Measurements from ENCODE around the gene FSD1.
"Not testable (repeated sequence)": the region's sequence is repeated elsewhere in the genome, so short reads cannot be mapped to it uniquely, and the experiment has no call there.

The FSD1 gene

DNA sequence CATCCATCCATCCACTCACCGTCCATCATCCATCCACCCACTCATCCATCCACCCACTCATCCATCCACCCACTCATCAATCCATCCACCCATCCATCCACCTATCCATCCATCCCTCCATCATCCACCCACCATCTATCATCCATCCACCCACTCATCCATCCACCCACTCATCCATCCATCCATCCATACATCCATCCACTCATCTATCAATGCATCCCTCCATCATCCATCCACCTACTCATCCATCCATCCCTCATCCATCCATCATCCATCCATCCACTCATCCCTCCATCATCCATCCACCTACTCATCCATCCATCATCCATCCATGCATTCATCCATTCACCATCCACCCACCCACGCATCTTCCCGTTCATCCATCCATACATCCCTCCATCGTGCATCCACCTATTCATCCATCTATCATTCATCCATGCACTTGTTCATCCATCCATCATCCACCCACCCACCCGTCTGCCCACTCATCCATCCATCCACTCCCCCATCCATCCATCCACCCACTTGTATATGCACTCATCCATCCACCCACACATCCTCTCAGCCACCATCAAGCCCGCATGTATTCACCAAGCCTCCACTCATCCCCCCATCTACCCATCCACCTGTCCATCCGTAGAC, 30.7 kb downstream of the FSD1 start:
- no peak for DNase-seq (ENCODE audit: low read depth, low spot score)
- H3K4me3 ChIP-seq (ENCODE audit: low read length) = no peak overlapping the region

DNA sequence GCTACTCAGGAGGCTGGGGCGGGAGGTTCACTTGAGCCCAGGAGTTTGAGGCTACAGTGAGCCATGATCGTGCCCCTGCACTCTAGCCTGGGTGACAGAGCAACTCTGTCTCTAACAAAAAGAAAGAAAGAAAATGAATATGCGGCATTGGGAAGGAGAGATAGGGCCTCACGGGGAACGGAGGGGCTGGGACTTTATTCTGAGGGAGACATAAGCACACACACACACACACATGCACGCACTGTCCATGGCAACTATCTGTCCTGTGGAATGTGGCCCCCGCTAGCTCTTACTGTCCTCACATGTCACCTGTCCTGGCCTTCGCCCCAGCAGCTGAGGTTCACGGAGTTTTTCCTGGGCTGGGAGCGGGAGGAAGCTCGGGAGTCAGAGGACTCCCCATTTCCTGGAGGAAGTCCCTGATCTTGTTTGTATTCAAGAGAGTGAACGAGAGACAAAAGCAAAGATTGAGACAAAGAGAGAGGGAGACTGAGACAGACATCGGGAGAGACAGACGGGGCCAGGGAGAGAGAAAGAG, 33.6 kb downstream of the FSD1 start:
- H3K4me3 ChIP-seq (ENCODE audit: low read length) = no peak overlapping the region
- DNase-seq (ENCODE audit: low read depth, low spot score) = no peak

DNA sequence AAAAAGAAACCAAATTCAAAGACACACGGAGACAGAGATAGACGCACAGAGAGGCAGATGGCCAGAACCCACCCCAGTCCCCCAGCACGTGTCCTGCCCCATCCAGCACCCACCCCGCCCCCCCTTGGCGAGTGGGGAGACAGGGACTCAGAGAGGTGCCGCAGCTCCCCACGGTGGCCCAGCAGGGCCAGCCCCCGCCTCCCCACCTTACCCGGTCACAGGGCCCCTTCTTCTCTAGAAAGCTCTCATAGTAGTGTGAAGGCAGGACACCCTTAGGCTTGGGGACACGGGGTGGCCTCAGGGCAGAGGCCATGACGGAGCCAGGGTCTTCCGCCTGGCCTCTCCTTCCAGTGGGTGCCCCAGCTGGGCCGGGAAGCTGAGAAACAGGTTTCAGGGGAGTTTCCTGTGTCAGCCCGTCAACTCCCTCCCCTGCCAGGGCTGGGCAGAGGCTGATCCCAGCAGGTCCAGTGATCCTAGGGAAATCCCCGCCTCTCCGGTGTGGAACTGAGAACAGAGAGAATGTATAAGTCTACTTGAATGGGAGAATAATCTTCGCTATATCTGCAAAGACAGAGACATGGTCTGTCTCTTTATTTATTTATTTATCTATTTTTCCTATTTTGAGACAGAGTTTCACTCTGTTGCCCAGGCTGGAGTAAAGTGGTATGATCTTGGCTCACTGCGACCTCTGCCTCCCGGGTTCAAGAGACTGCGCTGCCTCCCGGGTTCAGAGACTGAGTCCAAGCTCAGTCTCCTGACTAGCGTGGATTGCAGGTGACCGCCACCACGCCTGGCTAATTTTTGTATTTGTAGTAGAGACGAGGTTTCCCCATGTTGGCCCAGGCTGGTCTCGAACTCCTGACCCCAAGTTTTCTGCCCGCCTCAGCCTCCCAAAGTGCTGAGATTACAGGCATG, 34.3 kb downstream of the FSD1 start, which contains the start of gene STAP2:
TSS of gene STAP2 (minus strand) at position 387 of the 915 bp plus-strand sequence. CDS start at position 313, 74 bp downstream.
- no peak for DNase-seq (ENCODE audit: low read depth, low spot score)
- H3K4me3 ChIP-seq (ENCODE audit: low read length) = no peak within 1 kb of the TSS

- peak overlapping the region; percentile 86 for H3K4me3 ChIP-seq (ENCODE audit: low read length)
- DNase-seq (ENCODE audit: low read depth, low spot score) = no peak
These were observed 37.9 kb downstream of the FSD1 start for GRCh38 chr19:4342314-4342614.

DNA sequence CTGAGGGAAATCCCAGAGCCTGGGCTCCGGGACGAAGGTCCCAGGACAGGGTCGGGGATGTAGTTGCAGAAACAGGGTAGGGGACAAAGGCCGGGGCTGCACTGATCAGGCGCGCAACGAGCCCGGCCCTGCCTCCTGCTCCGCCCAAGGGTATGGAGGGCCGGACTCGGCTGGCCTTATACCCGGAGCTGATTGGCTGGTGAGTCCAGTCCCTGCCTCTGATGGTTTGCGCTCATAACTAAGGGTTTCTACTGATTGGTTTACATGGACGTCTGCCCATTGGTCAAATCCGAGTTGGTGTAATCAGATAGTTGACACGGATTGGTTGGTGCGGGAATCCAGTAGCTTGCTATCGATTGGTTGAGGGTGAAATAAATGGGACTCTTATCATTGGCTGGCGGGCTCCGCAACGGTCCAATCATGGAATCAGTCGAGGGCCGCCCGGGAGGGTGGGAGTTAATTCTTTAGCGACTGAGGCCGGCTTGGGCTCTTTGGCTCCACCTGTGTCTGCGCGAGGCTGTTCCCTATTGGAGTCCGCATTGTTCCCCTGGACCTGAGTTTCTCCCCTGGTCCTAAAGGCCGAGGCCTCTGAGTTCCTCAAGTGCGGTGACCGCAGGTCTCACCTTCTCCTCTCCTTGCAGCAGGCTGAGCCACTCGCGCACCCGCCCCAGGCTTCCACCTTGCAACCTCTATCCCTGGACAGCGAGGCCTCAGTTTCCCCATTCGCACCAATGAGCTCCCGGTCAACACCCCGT, 38.4 kb downstream of the FSD1 start:
- peak; percentile 100 for DNase-seq (ENCODE audit: low read depth, low spot score)

GRCh38 chr19:4343370-4344307, 39.2 kb downstream of the FSD1 start, which contains the start of gene MPND:
Gene MPND (plus strand): TSS chr19:4343562. CDS start chr19:4343594, 32 bp downstream.
- peak within 1 kb of the TSS; percentile 86 for H3K4me3 ChIP-seq (ENCODE audit: low read length)
- DNase-seq (ENCODE audit: low read depth, low spot score) = peak; percentile 69

More for the DNA sequence above, 38.4 kb downstream of the FSD1 start:
- H3K4me3 ChIP-seq (ENCODE audit: low read length) = peak overlapping the region; percentile 86

GRCh38 chr19:4345342-4346019, 41.1 kb downstream of the FSD1 start:
- no peak for DNase-seq (ENCODE audit: low read depth, low spot score)
- no peak overlapping the region for H3K4me3 ChIP-seq (ENCODE audit: low read length)

- no peak for DNase-seq (ENCODE audit: low read depth, low spot score)
- H3K4me3 ChIP-seq (ENCODE audit: low read length) = no peak overlapping the region
These were observed 41.6 kb downstream of the FSD1 start for GRCh38 chr19:4346020-4346383.

DNA sequence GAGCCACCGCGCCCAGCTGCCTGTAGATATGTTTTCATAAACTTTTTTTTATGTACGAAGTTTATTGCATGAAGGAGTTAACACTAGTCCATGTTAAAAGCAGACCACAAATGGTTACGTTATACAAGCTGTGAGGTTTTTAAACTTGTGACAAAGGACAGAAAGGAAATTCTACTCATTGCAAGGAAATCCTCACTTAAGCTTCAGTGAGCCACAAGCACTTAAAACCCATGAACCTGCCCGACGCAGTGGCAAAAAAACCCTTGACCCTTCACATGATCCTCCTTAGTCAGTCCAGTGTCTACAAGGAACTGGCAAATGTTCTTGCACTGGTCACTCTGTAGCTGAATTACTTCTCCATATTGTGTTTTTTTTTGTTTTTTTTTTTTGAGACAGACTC, 43.1 kb downstream of the FSD1 start:
- no peak overlapping the region for H3K4me3 ChIP-seq (ENCODE audit: low read length)
- no peak for DNase-seq (ENCODE audit: low read depth, low spot score)

- not testable (repeated sequence) for DNase-seq (ENCODE audit: low read depth, low spot score); H3K4me3 ChIP-seq (ENCODE audit: low read length)
These were observed 44.8 kb downstream of the FSD1 start for GRCh38 chr19:4349225-4349624.

DNA sequence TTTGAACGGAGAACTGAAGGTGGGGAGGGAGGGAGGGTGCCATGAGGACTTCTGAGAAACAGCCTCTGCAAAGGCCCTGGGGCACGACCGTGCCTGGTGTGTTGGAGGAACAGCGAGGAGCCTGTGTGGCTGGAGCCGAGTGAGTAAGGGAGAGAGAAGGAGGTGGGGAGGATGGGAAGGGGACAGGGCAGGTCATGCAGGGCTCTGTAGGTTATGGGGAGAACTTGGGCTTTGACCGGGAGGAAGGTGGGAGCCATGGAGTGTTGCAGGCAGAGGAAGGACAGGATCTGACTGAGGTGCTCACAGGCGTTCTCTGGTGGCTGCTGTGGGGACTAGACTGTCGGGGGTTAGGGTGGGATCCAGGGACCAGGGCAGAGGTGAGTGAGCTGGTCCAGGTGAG, 45.7 kb downstream of the FSD1 start:
- DNase-seq (ENCODE audit: low read depth, low spot score) = no peak
- H3K4me3 ChIP-seq (ENCODE audit: low read length) = no peak overlapping the region

- DNase-seq (ENCODE audit: low read depth, low spot score) = no peak
- H3K4me3 ChIP-seq (ENCODE audit: low read length) = no peak overlapping the region
These were observed 46.3 kb downstream of the FSD1 start for GRCh38 chr19:4350726-4351125.

DNA sequence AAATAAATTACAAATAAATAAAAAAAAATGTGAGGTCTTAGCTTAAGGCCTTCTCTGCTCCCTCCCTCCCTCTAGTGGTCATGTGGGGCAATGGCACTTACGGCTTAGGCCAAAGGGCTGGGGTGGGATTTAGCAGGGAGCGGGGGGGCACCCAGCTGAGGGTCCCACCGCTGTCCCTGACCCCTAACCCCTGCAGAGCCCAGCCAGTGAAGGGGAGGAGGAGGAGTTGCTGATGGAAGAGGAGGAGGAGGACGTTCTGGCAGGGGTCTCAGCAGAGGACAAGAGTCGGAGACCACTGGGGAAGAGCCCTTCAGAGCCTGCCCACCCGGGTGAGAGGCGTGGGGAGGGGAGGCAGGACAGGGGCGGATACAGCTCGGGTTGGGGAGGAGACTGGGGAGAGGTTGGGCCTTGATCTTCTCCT, 48.3 kb downstream of the FSD1 start:
- DNase-seq (ENCODE audit: low read depth, low spot score) = peak; percentile 64

DNA sequence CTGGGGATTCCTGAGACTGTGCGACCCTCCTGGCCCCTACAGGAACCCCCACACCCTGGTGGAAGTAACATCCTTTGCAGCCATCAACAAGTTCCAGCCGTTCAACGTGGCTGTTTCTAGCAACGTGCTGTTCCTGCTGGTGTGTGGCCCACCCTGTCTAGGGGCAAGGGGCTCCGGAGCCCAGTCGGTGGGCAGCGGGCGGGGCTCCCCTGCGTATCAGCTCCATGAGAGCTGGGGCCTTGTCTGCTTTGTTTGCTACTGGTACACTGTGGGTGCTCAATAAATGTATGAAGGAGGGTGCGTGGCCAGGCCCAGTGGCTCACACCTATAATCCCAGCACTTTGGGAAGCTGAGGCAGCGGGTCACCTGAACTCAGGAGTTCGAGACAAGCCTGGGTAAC, 49.9 kb downstream of the FSD1 start:
- no peak for DNase-seq (ENCODE audit: low read depth, low spot score)
- H3K4me3 ChIP-seq (ENCODE audit: low read length) = no peak overlapping the region

More for the DNA sequence above, 48.3 kb downstream of the FSD1 start:
- no peak overlapping the region for H3K4me3 ChIP-seq (ENCODE audit: low read length)

DNA sequence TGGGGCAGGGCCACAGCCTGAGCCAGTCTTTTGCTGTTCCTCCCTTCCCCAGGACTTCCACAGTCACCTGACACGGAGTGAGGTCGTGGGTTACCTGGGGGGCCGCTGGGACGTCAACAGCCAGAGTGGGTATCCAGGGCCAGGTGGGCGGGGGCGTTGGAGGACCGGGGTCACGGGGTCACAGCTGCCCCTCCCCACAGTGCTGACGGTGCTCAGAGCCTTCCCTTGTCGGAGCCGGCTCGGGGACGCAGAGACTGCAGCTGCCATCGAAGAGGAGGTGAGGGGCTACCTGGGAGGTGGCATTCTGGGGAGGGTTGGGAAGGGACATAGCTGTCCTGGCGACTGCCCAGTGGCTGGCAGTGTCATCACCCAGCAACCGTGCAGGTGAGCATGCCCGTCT, 50.5 kb downstream of the FSD1 start:
- DNase-seq (ENCODE audit: low read depth, low spot score) = no peak
- H3K4me3 ChIP-seq (ENCODE audit: low read length) = no peak overlapping the region

DNA sequence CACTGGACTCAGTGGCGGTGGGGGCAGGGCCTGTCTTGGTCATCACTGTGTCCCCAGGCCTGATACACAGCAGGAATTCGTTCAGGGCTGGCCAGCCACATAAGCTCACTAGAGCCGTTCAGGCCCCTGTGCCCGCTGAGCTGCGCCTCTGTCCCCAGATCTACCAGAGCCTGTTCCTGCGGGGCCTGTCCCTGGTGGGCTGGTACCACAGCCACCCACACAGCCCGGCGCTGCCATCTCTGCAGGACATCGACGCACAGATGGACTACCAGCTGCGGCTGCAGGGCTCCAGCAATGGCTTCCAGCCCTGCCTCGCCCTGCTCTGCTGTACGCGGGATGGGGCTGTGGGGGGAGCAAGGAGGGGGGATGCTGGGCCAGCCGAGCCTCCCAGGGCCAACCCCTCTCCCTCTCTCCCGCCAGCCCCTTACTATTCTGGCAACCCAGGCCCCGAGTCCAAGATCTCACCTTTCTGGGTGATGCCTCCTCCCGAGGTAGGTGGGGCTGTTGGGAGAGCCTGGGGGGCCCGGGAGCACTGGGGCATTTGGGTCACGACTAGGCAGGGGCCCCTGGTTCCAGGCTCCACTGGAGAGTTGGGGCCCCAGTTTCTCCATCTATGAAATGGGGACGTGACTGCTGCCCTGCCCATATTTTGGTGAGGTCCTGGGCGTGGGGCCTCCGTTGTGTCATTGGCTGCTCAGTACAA, 52.8 kb downstream of the FSD1 start:
- H3K4me3 ChIP-seq (ENCODE audit: low read length) = no peak overlapping the region
- no peak for DNase-seq (ENCODE audit: low read depth, low spot score)

DNA sequence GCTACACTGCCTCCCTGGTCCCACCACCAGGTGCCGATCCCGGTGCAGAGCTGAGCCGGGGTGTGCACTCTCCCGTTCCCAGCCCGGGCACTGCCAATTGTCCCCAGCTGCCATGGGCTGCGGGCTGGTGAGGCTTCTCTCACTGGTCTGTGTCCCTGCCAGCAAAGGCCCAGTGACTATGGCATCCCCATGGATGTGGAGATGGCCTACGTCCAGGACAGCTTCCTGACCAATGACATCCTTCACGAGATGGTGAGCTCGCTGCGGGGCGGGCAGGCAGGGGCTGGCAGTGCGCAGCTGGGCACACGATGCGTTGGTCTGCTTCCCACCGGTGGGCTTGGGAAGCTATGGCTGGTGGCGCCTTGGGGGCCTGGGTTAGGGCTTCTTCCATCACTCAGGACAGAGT, 53.5 kb downstream of the FSD1 start:
- DNase-seq (ENCODE audit: low read depth, low spot score) = no peak
- no peak overlapping the region for H3K4me3 ChIP-seq (ENCODE audit: low read length)
